ENCODE data around the gene CEP85L.

DNA sequence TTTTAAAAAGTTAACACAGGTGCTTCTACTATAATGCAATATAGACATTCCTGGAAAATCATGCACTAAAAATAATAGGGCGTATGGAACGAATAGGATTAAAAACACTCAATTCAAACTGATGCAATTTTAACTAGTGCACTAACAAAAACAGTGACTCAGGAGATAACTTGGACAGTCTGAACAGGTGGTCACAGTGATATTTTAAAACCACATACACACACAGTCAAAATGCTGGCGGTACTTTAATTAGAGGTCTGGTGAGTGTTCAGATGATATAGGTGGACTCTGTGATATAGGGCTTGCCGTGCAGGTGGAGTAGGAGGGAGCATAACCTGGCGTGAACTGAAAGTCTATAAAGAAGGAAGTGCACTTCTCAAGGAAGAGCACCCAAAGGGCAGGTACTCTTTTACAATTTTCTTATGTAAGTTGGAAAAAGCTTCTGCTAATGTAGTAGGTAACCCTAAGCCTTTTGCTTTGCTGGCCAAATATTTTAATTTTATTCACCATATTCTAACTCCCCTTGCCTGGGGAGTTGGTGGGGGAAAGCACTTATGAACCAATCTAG, 145.2 kb downstream of the CEP85L start:
- TF ChIP-seq, protein P1, sequence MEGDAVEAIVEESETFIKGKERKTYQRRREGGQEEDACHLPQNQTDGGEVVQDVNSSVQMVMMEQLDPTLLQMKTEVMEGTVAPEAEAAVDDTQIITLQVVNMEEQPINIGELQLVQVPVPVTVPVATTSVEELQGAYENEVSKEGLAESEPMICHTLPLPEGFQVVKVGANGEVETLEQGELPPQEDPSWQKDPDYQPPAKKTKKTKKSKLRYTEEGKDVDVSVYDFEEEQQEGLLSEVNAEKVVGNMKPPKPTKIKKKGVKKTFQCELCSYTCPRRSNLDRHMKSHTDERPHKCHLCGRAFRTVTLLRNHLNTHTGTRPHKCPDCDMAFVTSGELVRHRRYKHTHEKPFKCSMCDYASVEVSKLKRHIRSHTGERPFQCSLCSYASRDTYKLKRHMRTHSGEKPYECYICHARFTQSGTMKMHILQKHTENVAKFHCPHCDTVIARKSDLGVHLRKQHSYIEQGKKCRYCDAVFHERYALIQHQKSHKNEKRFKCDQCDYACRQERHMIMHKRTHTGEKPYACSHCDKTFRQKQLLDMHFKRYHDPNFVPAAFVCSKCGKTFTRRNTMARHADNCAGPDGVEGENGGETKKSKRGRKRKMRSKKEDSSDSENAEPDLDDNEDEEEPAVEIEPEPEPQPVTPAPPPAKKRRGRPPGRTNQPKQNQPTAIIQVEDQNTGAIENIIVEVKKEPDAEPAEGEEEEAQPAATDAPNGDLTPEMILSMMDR (IDR thresholded peaks at IDR 0.05): no peak
- TF ChIP-seq ZFX (IDR thresholded peaks at IDR 0.05; ENCODE audit: borderline replicate concordance): no peak
